GM12878 (cell line): ENCODE results near the gene POU4F1. TPM values are rescaled to one million over a fixed set of nuclear protein-coding genes. Genes with fewer than 3 reads are reported as not detected.

Experiments
- ATAC-seq: fragments of 200-7000 bp; cut with Tn5 transposase; 3 replicates; pipeline ENCODE4 v1.9.1; 2020; ENCODE audit warnings: mild to moderate bottlenecking, moderate library complexity
- BruUV-seq: library from RNA; stranded (reverse); fragments of 400-500 nt; replicated peaks from 2 replicates; lab custom pipeline; 2021; lab: Mats Ljungman, UMichigan
- CTCF ChIA-PET: fragments of 300-600 bp; sonication (Branson Sonifier 250); formaldehyde crosslinking; extraction: SDS; loops from one replicate; lab custom pipeline; 2021; ENCODE audit warnings: inconsistent platforms; lab: Yijun Ruan, JAX
- POLR2A ChIA-PET: fragments of 350-600 bp; formaldehyde crosslinking; extraction: SDS; loops from one replicate; lab custom pipeline; 2021; ENCODE audit warnings: inconsistent platforms; lab: Charles Lee
- RAD21 ChIA-PET: fragments of 300-600 bp; sonication (Branson Sonifier 250); formaldehyde crosslinking; loops from one replicate; lab custom pipeline; 2023; ENCODE audit warnings: antibody characterized with exemption; ENCODE audit not compliant: unreplicated experiment; lab: Charles Lee
- SMC1A ChIA-PET: fragments of 300-600 bp; sonication (Branson Sonifier 250); formaldehyde crosslinking; loops from one replicate; lab custom pipeline; 2023; ENCODE audit not compliant: unreplicated experiment, uncharacterized antibody; lab: Charles Lee
- DNase-seq: peaks from one replicate; pipeline ENCODE4 v3.0.0-alpha.2; 2011; ENCODE audit warnings: low read depth, low spot score
- FAIRE-seq: peaks from 3 replicates; lab custom pipeline; 2011; peaks lifted over from hg19 to GRCh38; lab: Jason Lieb, UNC
- H2AFZ ChIP-seq: 2 replicates; pipeline ENCODE4 v1.6.0; 2011; ENCODE audit warnings: low read depth, low read length, control low read depth; ENCODE audit not compliant: control insufficient read depth
- H3K27ac ChIP-seq: 2 replicates; pipeline ENCODE4 v1.5.1; 2011; ENCODE audit warnings: control low read depth; ENCODE audit not compliant: control insufficient read depth, insufficient read depth
- H3K27me3 ChIP-seq, 2 experiments: replicated peaks in 1 of 2; 2 replicates each; pipeline versions ENCODE4 v1.6.0 to v1.6.1; 2011; ENCODE audit warnings: low read length in 1 of 2; ENCODE audit not compliant: control insufficient read depth in 2 of 2, insufficient read depth in 2 of 2
- H3K36me3 ChIP-seq, 2 experiments: 2 replicates each; pipeline ENCODE4 v1.5.1; 2011; ENCODE audit warnings: low read length in 1 of 2; ENCODE audit not compliant: control insufficient read depth in 2 of 2, insufficient read depth in 2 of 2
- H3K4me1 ChIP-seq: 2 replicates; pipeline ENCODE4 v1.6.1; 2011; ENCODE audit warnings: mild to moderate bottlenecking, low read length, moderate library complexity, mixed read lengths; ENCODE audit not compliant: control insufficient read depth, insufficient read depth
- H3K4me2 ChIP-seq: 2 replicates; pipeline ENCODE4 v1.6.0; 2011; ENCODE audit warnings: control low read depth; ENCODE audit not compliant: control insufficient read depth, insufficient read depth
- H3K4me3 ChIP-seq: fragments of 200-600 bp; sonication (generic); 2 replicates; pipeline ENCODE4 v1.5.1; 2016
- H3K79me2 ChIP-seq: 2 replicates; pipeline ENCODE4 v1.6.0; 2011; ENCODE audit warnings: low read length; ENCODE audit not compliant: control insufficient read depth, insufficient read depth
- H3K9ac ChIP-seq: 2 replicates; pipeline ENCODE4 v1.8.0; 2011; ENCODE audit warnings: low read length, control low read depth, mixed read lengths; ENCODE audit not compliant: control insufficient read depth, insufficient read depth
- H3K9me3 ChIP-seq: replicated peaks from 3 replicates; pipeline ENCODE4 v1.5.1; 2011; ENCODE audit warnings: mild to moderate bottlenecking, low read length; ENCODE audit not compliant: control insufficient read depth, insufficient read depth
- H4K20me1 ChIP-seq: 2 replicates; pipeline ENCODE4 v1.6.0; 2011; ENCODE audit not compliant: control insufficient read depth, insufficient read depth
- ATF2 ChIP-seq: IDR thresholded peaks from 2 replicates; pipeline ENCODE4 v1.6.1; 2012; ENCODE audit warnings: low read length, inconsistent platforms
- ATF7 ChIP-seq: fragments of 450-650 bp; IDR thresholded peaks from 2 replicates; pipeline ENCODE4 v1.6.1; 2016; ENCODE audit warnings: low read depth, mild to moderate bottlenecking
- BCL11A ChIP-seq: IDR thresholded peaks from 2 replicates; pipeline ENCODE4 v1.6.1; 2011; ENCODE audit warnings: low read depth, low read length
- EP300 ChIP-seq, 2 experiments: fragments of 150-350 bp in 1 of 2; IDR thresholded peaks; 2 replicates each; pipeline ENCODE4 v1.6.1; 2011 to 2012; ENCODE audit warnings: low read depth in 2 of 2, low read length in 2 of 2, borderline replicate concordance in 1 of 2, improper control_type of control experiment in 1 of 2, inconsistent platforms in 1 of 2; ENCODE audit not compliant: control insufficient read depth in 1 of 2
- MEF2A ChIP-seq: IDR thresholded peaks from 2 replicates; pipeline ENCODE4 v1.6.1; 2011; ENCODE audit warnings: low read depth, mild to moderate bottlenecking, low read length, moderate library complexity; ENCODE audit not compliant: insufficient read depth
- MXI1 ChIP-seq: fragments of 150-350 bp; IDR thresholded peaks from 2 replicates; pipeline ENCODE4 v1.6.1; 2011; ENCODE audit warnings: low read depth, mild to moderate bottlenecking, inconsistent platforms, low read length, improper control_type of control experiment
- MYB ChIP-seq: fragments of 150-350 bp; IDR thresholded peaks from 2 replicates; pipeline ENCODE4 v1.6.1; 2014; ENCODE audit warnings: mild to moderate bottlenecking, low read depth, low read length, borderline replicate concordance
- NKRF ChIP-seq: fragments of 450-650 bp; conservative IDR thresholded peaks from 2 replicates; pipeline ENCODE4 v1.6.1; 2017; ENCODE audit warnings: mild to moderate bottlenecking, moderate library complexity
- NR2F1 ChIP-seq: fragments of 450-650 bp; conservative IDR thresholded peaks from 2 replicates; pipeline ENCODE4 v1.6.1; 2017; ENCODE audit warnings: mild to moderate bottlenecking
- NRF1 ChIP-seq: conservative IDR thresholded peaks from 2 replicates; pipeline ENCODE4 v1.6.1; 2011; ENCODE audit warnings: mild to moderate bottlenecking, low read depth, low read length, improper control_type of control experiment
- RBBP5 ChIP-seq: fragments of 200-600 bp; sonication (generic); conservative IDR thresholded peaks from 2 replicates; pipeline ENCODE4 v1.6.1; 2016
- RFX5 ChIP-seq: IDR thresholded peaks from 2 replicates; pipeline ENCODE4 v1.6.1; 2011; ENCODE audit warnings: low read depth, low read length, improper control_type of control experiment
- SIX5 ChIP-seq: IDR thresholded peaks from 2 replicates; pipeline ENCODE4 v1.6.1; 2011; ENCODE audit warnings: mild to moderate bottlenecking, low read depth, low read length, moderate library complexity; ENCODE audit not compliant: severe bottlenecking
- WRNIP1 ChIP-seq: IDR thresholded peaks from 2 replicates; pipeline ENCODE4 v1.6.1; 2011; ENCODE audit warnings: low read depth, low read length, improper control_type of control experiment, borderline replicate concordance
- YBX1 ChIP-seq: fragments of 450-650 bp; IDR thresholded peaks from 2 replicates; pipeline ENCODE4 v1.6.1; 2016; ENCODE audit warnings: antibody characterized with exemption
- WGBS: methylation state at CpG from one replicate; pipeline ENCODE4 v1.1.6; 2016; ENCODE audit warnings: low lambda C conversion rate; ENCODE audit not compliant: insufficient replicate concordance, insufficient coverage; ENCODE audit errors: missing lambda C conversion rate; 5-methylcytosine and 5-hydroxymethylcytosine counted together
- in situ Hi-C: fragments of 300-500 bp; cut with MboI; formaldehyde crosslinking; loops from 9 replicates; pipeline ENCODE4 v1.14.3; 2018; ENCODE audit warnings: mixed read lengths
- intact Hi-C: fragments of 100-400 bp; cut with micrococcal nuclease; formaldehyde crosslinking; loops from one replicate; pipeline ENCODE4 v1.14.2; 2022; ENCODE audit not compliant: unreplicated experiment
- polyA plus RNA-seq, 11 experiments: library from polyadenylated mRNA; depleted of rRNA in 4 of 11; unstranded in 6 of 11; stranded (reverse) in 5 of 11; fragments of >200 nt; fragmentation: Nextera tagmentation in 4 of 11; fragmentation: Illumina TruSeq in 1 of 11; extraction: Ambion mirVana in 4 of 11; extraction: Trizol in 1 of 11; gene quantifications; 1 replicate in 1 of 11; 2 replicates in 10 of 11; pipeline versions ENCODE4 v1.2.1 to v1.2.3, GENCODE V29; 2011 to 2016; ENCODE audit warnings: inconsistent platforms in 2 of 11, missing spikeins in 2 of 11, low read depth in 1 of 11
- total RNA-seq, 4 experiments: library from RNA; depleted of rRNA in 3 of 4; stranded (reverse); fragments of >200 nt in 3 of 4; fragmentation: Illumina TruSeq in 1 of 4; extraction: Trizol in 1 of 4; gene quantifications; 2 replicates each; pipeline versions ENCODE4 v1.2.1 to v1.2.3, GENCODE V29; 2013 to 2021
- TF ChIP-seq, protein P1 (sequence below): fragments of 450-650 bp; IDR thresholded peaks from 2 replicates; pipeline ENCODE4 v1.6.1; 2017; ENCODE audit warnings: low read depth, mild to moderate bottlenecking, moderate library complexity
- TF ChIP-seq, protein P2 (sequence below): fragments of 450-650 bp; IDR thresholded peaks from 2 replicates; pipeline ENCODE4 v1.6.1; 2017; ENCODE audit warnings: mild to moderate bottlenecking

POU4F1 gene
- total and polyA plus RNA-seq, 10 of the 15 experiments (the other 5 are each of a cell fraction or from before 2014, with no cell fraction given): 0.01 to 0.14 (median 0.02) TPM; not detected in 5

- 54% methylated on average over 13 of the region's 13 CpGs for WGBS
- Histone ChIP-seq H3K27me3 (peaks cover 12 to 23% of the 10 kb centered on the region in 2 experiments), H3K4me3 (no peak overlapping the region), H3K4me2 (no peak overlapping the region), H3K9me3 (no peaks in the 10 kb centered on the region; the same call in 2 of the 3 replicates), H2AFZ (no peak overlapping the region), H3K9ac (no peak overlapping the region), H3K79me2 (no peaks in the 10 kb centered on the region), H4K20me1 (no peaks in the 10 kb centered on the region), H3K36me3 (no peaks in the 10 kb centered on the region), H3K27ac (no peak overlapping the region), H3K4me1 (no peaks in the 10 kb centered on the region; the same call in 1 of the 2 replicates)
- SMC1A ChIA-PET: interaction anchor here (0.6 to 1.1 kb wide), 2 partner anchors 376 to 585 kb away, joined by 3 read pairs; no protein-coding TSS in a partner anchor
- RAD21 ChIA-PET: no interaction called here
- CTCF ChIA-PET: no interaction called here
- no peak for TF ChIP-seq WRNIP1
- TF ChIP-seq MEF2A: no peak
- no peak for TF ChIP-seq BCL11A
- TF ChIP-seq MXI1: no peak
- no peak for TF ChIP-seq ATF7
- TF ChIP-seq NKRF: no peak
- TF ChIP-seq MYB: no peak
- no peak for TF ChIP-seq ATF2
- no peak for TF ChIP-seq NRF1
- no peak for TF ChIP-seq RFX5
- no peak for TF ChIP-seq RBBP5
- TF ChIP-seq YBX1: no peak
- TF ChIP-seq, protein P1, sequence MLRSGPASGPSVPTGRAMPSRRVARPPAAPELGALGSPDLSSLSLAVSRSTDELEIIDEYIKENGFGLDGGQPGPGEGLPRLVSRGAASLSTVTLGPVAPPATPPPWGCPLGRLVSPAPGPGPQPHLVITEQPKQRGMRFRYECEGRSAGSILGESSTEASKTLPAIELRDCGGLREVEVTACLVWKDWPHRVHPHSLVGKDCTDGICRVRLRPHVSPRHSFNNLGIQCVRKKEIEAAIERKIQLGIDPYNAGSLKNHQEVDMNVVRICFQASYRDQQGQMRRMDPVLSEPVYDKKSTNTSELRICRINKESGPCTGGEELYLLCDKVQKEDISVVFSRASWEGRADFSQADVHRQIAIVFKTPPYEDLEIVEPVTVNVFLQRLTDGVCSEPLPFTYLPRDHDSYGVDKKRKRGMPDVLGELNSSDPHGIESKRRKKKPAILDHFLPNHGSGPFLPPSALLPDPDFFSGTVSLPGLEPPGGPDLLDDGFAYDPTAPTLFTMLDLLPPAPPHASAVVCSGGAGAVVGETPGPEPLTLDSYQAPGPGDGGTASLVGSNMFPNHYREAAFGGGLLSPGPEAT: no peak
- no peak for TF ChIP-seq NR2F1
- TF ChIP-seq, protein P2, sequence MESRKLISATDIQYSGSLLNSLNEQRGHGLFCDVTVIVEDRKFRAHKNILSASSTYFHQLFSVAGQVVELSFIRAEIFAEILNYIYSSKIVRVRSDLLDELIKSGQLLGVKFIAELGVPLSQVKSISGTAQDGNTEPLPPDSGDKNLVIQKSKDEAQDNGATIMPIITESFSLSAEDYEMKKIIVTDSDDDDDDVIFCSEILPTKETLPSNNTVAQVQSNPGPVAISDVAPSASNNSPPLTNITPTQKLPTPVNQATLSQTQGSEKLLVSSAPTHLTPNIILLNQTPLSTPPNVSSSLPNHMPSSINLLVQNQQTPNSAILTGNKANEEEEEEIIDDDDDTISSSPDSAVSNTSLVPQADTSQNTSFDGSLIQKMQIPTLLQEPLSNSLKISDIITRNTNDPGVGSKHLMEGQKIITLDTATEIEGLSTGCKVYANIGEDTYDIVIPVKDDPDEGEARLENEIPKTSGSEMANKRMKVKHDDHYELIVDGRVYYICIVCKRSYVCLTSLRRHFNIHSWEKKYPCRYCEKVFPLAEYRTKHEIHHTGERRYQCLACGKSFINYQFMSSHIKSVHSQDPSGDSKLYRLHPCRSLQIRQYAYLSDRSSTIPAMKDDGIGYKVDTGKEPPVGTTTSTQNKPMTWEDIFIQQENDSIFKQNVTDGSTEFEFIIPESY: no peak
- no peak for TF ChIP-seq EP300 (IDR thresholded peaks at IDR 0.05; ENCODE audit: borderline replicate concordance in 1 of 2, control insufficient read depth in 1 of 2, low read depth in 2 of 2, low read length in 2 of 2)
- TF ChIP-seq SIX5: no peak
- in situ Hi-C loops: no loop called here
- no TSS peak for BruUV-seq
- no peak for ATAC-seq
- intact Hi-C loops: loop anchor here (10.0 kb wide), 1 partner anchor 392 kb away; no protein-coding TSS in a partner anchor
- POLR2A ChIA-PET: no interaction called here
- FAIRE-seq: no peak
- DNase-seq: no peak
Observed at GRCh38 chr13:78593129-78593528, 10.2 kb downstream of the POU4F1 start.
